Breast epithelium (tissue), 3 donors: Measurements from ENCODE around the gene CDK5R1.

Experiments used
- POLR2A ChIP-seq: fragments of 450-650 bp; IDR thresholded peaks from one replicate; pipeline ENCODE4 v1.6.1; 2016; ENCODE audit warnings: antibody characterized with exemption, mild to moderate bottlenecking, moderate library complexity
- TF ChIP-seq, protein P1 (sequence below), 3 donors: fragments of 450-650 bp; IDR thresholded peaks; one replicate each; pipeline ENCODE4 v1.5.1; 2016 to 2017; ENCODE audit warnings: antibody characterized with exemption in 3 of 3, mild to moderate bottlenecking in 3 of 3, moderate library complexity in 3 of 3

DNA sequence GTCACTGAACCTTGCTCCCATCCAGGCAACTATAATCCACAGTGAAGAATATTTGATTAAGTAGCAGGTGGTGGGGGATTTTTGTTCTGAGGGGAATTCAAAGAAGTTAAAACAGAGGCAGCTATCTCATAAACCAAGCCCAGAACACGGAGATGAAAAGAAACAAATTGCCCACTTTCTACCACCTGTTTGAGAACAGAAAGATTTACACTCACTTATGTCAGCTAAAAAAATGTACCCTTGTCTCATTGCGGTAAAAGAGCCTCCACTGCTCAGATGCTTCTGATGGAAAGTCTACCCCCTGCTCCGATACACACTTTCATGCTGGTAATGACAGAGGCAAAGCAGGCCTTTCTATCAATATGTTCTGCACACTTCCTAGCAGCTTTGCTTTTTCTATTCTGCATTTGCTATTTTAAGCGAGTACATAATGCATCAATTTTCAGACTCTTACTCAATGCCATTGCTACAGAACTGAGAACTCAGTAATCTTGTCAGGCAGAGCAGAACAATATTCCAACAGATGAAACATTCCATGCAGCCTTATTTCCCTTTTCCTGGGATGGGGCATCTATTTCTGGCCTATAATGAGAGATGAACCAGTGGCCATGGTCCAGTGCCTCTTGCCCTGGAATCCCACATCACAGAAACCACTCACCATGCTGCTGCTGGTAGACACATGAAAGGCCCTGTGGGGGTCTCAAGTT is 29.0 kb downstream of the CDK5R1 start:
- TF ChIP-seq POLR2A: no peak
- TF ChIP-seq, protein P1, sequence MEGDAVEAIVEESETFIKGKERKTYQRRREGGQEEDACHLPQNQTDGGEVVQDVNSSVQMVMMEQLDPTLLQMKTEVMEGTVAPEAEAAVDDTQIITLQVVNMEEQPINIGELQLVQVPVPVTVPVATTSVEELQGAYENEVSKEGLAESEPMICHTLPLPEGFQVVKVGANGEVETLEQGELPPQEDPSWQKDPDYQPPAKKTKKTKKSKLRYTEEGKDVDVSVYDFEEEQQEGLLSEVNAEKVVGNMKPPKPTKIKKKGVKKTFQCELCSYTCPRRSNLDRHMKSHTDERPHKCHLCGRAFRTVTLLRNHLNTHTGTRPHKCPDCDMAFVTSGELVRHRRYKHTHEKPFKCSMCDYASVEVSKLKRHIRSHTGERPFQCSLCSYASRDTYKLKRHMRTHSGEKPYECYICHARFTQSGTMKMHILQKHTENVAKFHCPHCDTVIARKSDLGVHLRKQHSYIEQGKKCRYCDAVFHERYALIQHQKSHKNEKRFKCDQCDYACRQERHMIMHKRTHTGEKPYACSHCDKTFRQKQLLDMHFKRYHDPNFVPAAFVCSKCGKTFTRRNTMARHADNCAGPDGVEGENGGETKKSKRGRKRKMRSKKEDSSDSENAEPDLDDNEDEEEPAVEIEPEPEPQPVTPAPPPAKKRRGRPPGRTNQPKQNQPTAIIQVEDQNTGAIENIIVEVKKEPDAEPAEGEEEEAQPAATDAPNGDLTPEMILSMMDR (IDR thresholded peaks at IDR 0.05): no peak
